HL-60 (cell line): ENCODE data around the gene EPB41.

Source experiments
- DNase-seq, 2 experiments: peaks; one replicate each; pipeline ENCODE4 v3.0.0-alpha.2; 2010 to 2020; ENCODE audit warnings: low read depth in 1 of 2, low spot score in 1 of 2
- H3K27ac ChIP-seq: fragments of 250-450 bp; sonication (Bioruptor Pico); replicated peaks from 2 replicates; pipeline ENCODE4 v1.5.1; 2020; ENCODE audit warnings: mild to moderate bottlenecking, moderate library complexity
- H3K27me3 ChIP-seq: fragments of 250-450 bp; sonication (Bioruptor Pico); 2 replicates; pipeline ENCODE4 v1.5.1; 2021; ENCODE audit warnings: mild to moderate bottlenecking, moderate library complexity; ENCODE audit not compliant: insufficient read depth, poor library complexity, severe bottlenecking
- H3K4me3 ChIP-seq: replicated peaks from 2 replicates; pipeline ENCODE4 v1.5.1; 2011; ENCODE audit warnings: mild to moderate bottlenecking, control low read depth, low read length; ENCODE audit not compliant: insufficient read depth
- GABPA ChIP-seq: IDR thresholded peaks from 2 replicates; pipeline ENCODE4 v1.6.1; 2012; ENCODE audit warnings: low read depth
- POLR2AphosphoS5 ChIP-seq: IDR thresholded peaks from 2 replicates; pipeline ENCODE4 v1.6.1; 2012; ENCODE audit warnings: low read depth
- SPI1 ChIP-seq: IDR thresholded peaks from 2 replicates; pipeline ENCODE4 v1.6.1; 2012; ENCODE audit warnings: low read depth, mild to moderate bottlenecking, borderline replicate concordance
- TF ChIP-seq, protein P1 (sequence below): IDR thresholded peaks from 2 replicates; pipeline ENCODE4 v1.6.1; 2012; ENCODE audit warnings: low read depth; ENCODE audit not compliant: insufficient replicate concordance
- TF ChIP-seq, protein P2 (sequence below): IDR thresholded peaks from one replicate; pipeline ENCODE4 v1.5.1; 2011; ENCODE audit warnings: low read length, control low read depth, inconsistent platforms; ENCODE audit not compliant: insufficient read depth

Gene EPB41

DNA sequence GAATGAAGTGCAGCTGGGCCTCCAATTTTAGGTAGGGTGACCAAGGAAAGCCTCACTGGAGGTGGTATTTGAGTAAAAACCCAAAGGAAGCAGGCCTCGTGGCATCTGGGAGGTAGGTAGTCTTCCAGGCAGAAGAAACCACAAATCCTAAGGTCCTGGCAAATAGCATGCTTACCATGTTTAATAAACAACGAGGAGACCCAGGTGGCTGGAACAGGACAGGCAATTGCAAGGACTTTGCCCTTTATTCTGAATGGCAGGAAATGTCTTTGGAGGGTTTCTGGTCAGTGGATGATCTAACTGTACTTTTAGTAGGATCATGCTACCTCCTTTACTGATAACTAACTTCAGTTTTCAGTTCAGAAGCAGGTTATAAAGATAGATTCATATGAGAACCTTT lies 52.2 kb downstream of the EPB41 start:
- no peak for DNase-seq
- Histone ChIP-seq H3K27me3 (no peaks in the 10 kb centered on the region), H3K4me3 (no peak overlapping the region), H3K27ac (no peak overlapping the region)
- TF ChIP-seq SPI1 (no peak), GABPA (no peak), POLR2AphosphoS5 (no peak)
- TF ChIP-seq, protein P1, sequence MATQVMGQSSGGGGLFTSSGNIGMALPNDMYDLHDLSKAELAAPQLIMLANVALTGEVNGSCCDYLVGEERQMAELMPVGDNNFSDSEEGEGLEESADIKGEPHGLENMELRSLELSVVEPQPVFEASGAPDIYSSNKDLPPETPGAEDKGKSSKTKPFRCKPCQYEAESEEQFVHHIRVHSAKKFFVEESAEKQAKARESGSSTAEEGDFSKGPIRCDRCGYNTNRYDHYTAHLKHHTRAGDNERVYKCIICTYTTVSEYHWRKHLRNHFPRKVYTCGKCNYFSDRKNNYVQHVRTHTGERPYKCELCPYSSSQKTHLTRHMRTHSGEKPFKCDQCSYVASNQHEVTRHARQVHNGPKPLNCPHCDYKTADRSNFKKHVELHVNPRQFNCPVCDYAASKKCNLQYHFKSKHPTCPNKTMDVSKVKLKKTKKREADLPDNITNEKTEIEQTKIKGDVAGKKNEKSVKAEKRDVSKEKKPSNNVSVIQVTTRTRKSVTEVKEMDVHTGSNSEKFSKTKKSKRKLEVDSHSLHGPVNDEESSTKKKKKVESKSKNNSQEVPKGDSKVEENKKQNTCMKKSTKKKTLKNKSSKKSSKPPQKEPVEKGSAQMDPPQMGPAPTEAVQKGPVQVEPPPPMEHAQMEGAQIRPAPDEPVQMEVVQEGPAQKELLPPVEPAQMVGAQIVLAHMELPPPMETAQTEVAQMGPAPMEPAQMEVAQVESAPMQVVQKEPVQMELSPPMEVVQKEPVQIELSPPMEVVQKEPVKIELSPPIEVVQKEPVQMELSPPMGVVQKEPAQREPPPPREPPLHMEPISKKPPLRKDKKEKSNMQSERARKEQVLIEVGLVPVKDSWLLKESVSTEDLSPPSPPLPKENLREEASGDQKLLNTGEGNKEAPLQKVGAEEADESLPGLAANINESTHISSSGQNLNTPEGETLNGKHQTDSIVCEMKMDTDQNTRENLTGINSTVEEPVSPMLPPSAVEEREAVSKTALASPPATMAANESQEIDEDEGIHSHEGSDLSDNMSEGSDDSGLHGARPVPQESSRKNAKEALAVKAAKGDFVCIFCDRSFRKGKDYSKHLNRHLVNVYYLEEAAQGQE: no peak
- TF ChIP-seq, protein P2, sequence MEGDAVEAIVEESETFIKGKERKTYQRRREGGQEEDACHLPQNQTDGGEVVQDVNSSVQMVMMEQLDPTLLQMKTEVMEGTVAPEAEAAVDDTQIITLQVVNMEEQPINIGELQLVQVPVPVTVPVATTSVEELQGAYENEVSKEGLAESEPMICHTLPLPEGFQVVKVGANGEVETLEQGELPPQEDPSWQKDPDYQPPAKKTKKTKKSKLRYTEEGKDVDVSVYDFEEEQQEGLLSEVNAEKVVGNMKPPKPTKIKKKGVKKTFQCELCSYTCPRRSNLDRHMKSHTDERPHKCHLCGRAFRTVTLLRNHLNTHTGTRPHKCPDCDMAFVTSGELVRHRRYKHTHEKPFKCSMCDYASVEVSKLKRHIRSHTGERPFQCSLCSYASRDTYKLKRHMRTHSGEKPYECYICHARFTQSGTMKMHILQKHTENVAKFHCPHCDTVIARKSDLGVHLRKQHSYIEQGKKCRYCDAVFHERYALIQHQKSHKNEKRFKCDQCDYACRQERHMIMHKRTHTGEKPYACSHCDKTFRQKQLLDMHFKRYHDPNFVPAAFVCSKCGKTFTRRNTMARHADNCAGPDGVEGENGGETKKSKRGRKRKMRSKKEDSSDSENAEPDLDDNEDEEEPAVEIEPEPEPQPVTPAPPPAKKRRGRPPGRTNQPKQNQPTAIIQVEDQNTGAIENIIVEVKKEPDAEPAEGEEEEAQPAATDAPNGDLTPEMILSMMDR: no peak

GRCh38 chr1:28971980-28972771 lies 57.8 kb downstream of the EPB41 start:
- no peaks in the 10 kb centered on the region for H3K27me3 ChIP-seq
- TF ChIP-seq GABPA (no peak), SPI1 (no peak), POLR2AphosphoS5 (no peak)
- TF ChIP-seq, protein P1: no peak
- TF ChIP-seq, protein P2: no peak
- H3K4me3 ChIP-seq: no peak overlapping the region
- no peak overlapping the region for H3K27ac ChIP-seq
- no peak for DNase-seq

DNA sequence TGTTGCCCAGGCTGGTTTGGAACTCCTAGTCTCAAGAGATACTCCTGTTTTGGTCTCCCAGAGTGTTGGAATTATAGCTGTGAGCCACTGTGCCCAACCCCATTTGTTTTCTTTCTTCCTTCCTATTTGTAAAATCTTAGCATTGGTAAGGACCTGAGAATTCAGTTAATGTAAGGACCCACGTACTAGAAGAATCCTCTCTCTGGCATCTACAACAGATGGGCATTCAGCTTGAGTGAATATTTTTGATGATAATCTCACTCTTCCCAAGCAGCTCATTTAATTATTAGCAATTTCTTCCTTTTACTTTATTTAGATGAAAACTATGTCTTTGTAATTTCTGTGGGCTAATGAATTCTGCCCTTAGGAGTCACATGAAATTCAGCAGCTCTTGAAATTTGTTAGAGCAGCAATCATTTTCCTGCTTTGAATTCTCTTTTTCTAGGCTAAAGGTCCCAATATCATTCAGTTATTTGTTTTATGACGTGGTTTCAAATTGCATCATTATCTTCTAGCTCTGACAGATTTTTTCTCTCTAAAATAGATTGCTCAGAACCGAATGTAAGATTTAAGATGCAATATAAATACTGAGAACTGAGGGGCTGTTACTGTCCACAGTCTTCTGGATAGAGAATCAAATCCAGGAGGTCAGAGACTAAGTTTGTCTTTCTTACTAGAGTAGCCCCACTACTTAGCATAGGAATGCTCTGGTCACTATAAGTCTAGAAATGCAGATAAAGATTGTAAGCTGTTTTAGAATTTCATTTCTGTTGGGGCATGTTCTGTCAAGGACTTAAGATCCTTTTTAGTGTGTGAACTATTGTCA lies 59.4 kb downstream of the EPB41 start:
- no peak for TF ChIP-seq SPI1
- TF ChIP-seq GABPA: no peak
- TF ChIP-seq POLR2AphosphoS5: no peak
- TF ChIP-seq, protein P1: no peak
- TF ChIP-seq, protein P2: no peak
- H3K4me3 ChIP-seq: no peak overlapping the region
- H3K27ac ChIP-seq: no peak overlapping the region
- H3K27me3 ChIP-seq: no peaks in the 10 kb centered on the region
- DNase-seq: no peak
